ENCODE results near the gene HES5. TPM values are rescaled to one million over a fixed set of nuclear protein-coding genes. Genes with fewer than 3 reads are reported as not detected.

The HES5 gene
- total and polyA plus RNA-seq, 2 of the 13 experiments (the other 11 are each of a cell fraction or from before 2014, with no cell fraction given) = not detected

DNA sequence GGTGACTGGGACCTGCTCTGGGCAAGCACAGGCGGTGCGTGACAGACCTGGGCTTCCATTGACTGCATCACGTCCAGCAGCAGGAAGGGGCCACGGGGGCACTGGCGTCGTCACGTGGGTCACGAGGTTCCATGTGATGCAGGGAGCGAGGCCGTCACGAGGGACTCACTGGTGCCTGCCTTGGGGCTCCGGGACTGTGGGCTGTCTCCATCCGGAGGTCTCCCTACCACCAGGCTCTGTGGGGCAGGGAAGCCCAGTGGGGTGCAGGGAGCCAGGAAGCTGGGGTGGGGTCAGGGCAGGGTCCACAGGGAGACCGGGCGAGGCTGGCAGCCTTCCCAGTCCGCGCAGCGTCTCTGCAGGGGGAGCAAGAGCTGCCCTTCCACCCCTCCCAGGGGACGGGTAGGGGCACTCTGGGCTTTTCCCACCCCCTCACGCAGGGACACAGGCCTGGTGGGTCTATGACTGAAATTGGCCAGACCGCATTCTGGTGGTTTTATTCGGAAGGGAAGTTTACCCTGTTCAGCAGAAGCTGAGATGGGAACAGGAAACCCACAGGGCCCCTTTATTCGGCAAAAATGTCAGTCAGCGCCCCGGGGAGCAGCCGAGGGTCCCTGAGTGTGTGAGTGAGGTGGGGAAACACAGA is 25.7 kb upstream of the HES5 start (continued):
- TF ChIP-seq, protein P1, sequence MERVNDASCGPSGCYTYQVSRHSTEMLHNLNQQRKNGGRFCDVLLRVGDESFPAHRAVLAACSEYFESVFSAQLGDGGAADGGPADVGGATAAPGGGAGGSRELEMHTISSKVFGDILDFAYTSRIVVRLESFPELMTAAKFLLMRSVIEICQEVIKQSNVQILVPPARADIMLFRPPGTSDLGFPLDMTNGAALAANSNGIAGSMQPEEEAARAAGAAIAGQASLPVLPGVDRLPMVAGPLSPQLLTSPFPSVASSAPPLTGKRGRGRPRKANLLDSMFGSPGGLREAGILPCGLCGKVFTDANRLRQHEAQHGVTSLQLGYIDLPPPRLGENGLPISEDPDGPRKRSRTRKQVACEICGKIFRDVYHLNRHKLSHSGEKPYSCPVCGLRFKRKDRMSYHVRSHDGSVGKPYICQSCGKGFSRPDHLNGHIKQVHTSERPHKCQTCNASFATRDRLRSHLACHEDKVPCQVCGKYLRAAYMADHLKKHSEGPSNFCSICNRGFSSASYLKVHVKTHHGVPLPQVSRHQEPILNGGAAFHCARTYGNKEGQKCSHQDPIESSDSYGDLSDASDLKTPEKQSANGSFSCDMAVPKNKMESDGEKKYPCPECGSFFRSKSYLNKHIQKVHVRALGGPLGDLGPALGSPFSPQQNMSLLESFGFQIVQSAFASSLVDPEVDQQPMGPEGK (CRISPR knock-in tag; IDR thresholded peaks at IDR 0.05) = peak; percentile 80
- 0 out of 2 replicates have a peak, but pooled peaks have one; percentile 19 for TF ChIP-seq ZMYM4 (CRISPR knock-in tag; IDR thresholded peaks at IDR 0.05)
- no peak for TF ChIP-seq GFI1 (CRISPR knock-in tag; IDR thresholded peaks at IDR 0.05; ENCODE audit: borderline replicate concordance)
- TF ChIP-seq, protein P2, sequence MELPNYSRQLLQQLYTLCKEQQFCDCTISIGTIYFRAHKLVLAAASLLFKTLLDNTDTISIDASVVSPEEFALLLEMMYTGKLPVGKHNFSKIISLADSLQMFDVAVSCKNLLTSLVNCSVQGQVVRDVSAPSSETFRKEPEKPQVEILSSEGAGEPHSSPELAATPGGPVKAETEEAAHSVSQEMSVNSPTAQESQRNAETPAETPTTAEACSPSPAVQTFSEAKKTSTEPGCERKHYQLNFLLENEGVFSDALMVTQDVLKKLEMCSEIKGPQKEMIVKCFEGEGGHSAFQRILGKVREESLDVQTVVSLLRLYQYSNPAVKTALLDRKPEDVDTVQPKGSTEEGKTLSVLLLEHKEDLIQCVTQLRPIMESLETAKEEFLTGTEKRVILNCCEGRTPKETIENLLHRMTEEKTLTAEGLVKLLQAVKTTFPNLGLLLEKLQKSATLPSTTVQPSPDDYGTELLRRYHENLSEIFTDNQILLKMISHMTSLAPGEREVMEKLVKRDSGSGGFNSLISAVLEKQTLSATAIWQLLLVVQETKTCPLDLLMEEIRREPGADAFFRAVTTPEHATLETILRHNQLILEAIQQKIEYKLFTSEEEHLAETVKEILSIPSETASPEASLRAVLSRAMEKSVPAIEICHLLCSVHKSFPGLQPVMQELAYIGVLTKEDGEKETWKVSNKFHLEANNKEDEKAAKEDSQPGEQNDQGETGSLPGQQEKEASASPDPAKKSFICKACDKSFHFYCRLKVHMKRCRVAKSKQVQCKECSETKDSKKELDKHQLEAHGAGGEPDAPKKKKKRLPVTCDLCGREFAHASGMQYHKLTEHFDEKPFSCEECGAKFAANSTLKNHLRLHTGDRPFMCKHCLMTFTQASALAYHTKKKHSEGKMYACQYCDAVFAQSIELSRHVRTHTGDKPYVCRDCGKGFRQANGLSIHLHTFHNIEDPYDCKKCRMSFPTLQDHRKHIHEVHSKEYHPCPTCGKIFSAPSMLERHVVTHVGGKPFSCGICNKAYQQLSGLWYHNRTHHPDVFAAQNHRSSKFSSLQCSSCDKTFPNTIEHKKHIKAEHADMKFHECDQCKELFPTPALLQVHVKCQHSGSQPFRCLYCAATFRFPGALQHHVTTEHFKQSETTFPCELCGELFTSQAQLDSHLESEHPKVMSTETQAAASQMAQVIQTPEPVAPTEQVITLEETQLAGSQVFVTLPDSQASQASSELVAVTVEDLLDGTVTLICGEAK (IDR thresholded peaks at IDR 0.05) = no peak
- TF ChIP-seq, protein P2 (CRISPR knock-in tag; IDR thresholded peaks at IDR 0.05) = peak; percentile 71; the same call in 1 of the 2 replicates
- TF ChIP-seq ZNF83 (CRISPR knock-in tag; IDR thresholded peaks at IDR 0.05; ENCODE audit: borderline replicate concordance) = peak; percentile 56; the same call in 1 of the 2 replicates
- TF ChIP-seq GATAD1 (CRISPR knock-in tag; IDR thresholded peaks at IDR 0.05) = peak; percentile 67; the same call in 1 of the 2 replicates
- 0 out of 2 replicates have a peak, but pooled peaks have one; percentile 10 for TF ChIP-seq ARNT2 (CRISPR knock-in tag; IDR thresholded peaks at IDR 0.05; ENCODE audit: low read depth)
- TF ChIP-seq ZIK1 (CRISPR knock-in tag; IDR thresholded peaks at IDR 0.05; ENCODE audit: borderline replicate concordance, low read depth) = peak; percentile 71; the same call in 1 of the 2 replicates
- TF ChIP-seq, protein P3, sequence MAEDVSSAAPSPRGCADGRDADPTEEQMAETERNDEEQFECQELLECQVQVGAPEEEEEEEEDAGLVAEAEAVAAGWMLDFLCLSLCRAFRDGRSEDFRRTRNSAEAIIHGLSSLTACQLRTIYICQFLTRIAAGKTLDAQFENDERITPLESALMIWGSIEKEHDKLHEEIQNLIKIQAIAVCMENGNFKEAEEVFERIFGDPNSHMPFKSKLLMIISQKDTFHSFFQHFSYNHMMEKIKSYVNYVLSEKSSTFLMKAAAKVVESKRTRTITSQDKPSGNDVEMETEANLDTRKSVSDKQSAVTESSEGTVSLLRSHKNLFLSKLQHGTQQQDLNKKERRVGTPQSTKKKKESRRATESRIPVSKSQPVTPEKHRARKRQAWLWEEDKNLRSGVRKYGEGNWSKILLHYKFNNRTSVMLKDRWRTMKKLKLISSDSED (CRISPR knock-in tag; IDR thresholded peaks at IDR 0.05) = 0 out of 2 replicates have a peak, but pooled peaks have one; percentile 39
- TF ChIP-seq HIVEP1 (CRISPR knock-in tag; IDR thresholded peaks at IDR 0.05) = 0 out of 2 replicates have a peak, but pooled peaks have one; percentile 72
- 0 out of 2 replicates have a peak, but pooled peaks have one; percentile 26 for TF ChIP-seq ZFP36L1 (CRISPR knock-in tag; IDR thresholded peaks at IDR 0.05)
- TF ChIP-seq ZNF766 (CRISPR knock-in tag; IDR thresholded peaks at IDR 0.05; ENCODE audit: borderline replicate concordance) = 0 out of 2 replicates have a peak, but pooled peaks have one; percentile 70

Measured in HepG2 (cell line).